Measurements from ENCODE around the gene SNCAIP. TPM values are rescaled to one million over a fixed set of nuclear protein-coding genes. Genes with fewer than 3 reads are reported as not detected.

Gene SNCAIP
- total and polyA plus RNA-seq, 2 experiments from 2014 or later: 6.1 to 11.9 TPM

DNA sequence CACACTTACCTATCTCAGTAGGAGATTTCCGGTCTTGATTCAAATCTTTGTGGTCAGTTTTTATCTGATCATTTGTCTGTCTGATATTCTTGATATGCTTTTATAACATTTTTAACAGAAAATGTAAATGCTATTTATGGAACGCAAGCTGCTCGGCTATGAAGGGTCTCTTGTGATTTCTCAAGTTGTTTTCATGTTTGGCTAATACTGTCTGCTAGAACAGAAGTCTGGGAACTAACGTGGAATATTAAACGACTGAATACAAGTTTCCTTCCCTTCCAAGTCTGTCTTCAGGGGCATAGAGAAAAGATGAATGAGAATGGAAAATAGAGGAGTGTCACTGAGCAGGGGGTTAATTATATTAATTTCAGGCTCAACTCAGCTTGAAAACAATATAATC lies 27.6 kb downstream of the SNCAIP start:
- no peak for DNase-seq (ENCODE audit: low spot score)

More for the DNA sequence above, 27.6 kb downstream of the SNCAIP start:
- no peaks in the 10 kb centered on the region for H3K4me1 Mint-ChIP-seq
- no peak overlapping the region for H2AFZ ChIP-seq
- H3K79me2 ChIP-seq (replicated peaks; ENCODE audit: insufficient read depth): no peaks in the 10 kb centered on the region
- H3K27me3 ChIP-seq (ENCODE audit: insufficient read depth): no peaks in the 10 kb centered on the region
- TF ChIP-seq ZNF114 (CRISPR knock-in tag; IDR thresholded peaks at IDR 0.05): no peak
- TF ChIP-seq ZNF331 (CRISPR knock-in tag; IDR thresholded peaks at IDR 0.05; ENCODE audit: low read depth): no peak
- TF ChIP-seq POLR2AphosphoS5 (IDR thresholded peaks at IDR 0.05; ENCODE audit: low read depth): no peak
- TF ChIP-seq REST (IDR thresholded peaks at IDR 0.05; ENCODE audit: unreplicated experiment): no peak
- no peak for TF ChIP-seq ZNF462 (CRISPR knock-in tag; IDR thresholded peaks at IDR 0.05)
- TF ChIP-seq STAT1 (IDR thresholded peaks at IDR 0.05; ENCODE audit: unreplicated experiment): no peak
- TF ChIP-seq, protein P1, sequence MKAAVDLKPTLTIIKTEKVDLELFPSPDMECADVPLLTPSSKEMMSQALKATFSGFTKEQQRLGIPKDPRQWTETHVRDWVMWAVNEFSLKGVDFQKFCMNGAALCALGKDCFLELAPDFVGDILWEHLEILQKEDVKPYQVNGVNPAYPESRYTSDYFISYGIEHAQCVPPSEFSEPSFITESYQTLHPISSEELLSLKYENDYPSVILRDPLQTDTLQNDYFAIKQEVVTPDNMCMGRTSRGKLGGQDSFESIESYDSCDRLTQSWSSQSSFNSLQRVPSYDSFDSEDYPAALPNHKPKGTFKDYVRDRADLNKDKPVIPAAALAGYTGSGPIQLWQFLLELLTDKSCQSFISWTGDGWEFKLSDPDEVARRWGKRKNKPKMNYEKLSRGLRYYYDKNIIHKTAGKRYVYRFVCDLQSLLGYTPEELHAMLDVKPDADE (IDR thresholded peaks at IDR 0.05): no peak
- TF ChIP-seq, protein P2, sequence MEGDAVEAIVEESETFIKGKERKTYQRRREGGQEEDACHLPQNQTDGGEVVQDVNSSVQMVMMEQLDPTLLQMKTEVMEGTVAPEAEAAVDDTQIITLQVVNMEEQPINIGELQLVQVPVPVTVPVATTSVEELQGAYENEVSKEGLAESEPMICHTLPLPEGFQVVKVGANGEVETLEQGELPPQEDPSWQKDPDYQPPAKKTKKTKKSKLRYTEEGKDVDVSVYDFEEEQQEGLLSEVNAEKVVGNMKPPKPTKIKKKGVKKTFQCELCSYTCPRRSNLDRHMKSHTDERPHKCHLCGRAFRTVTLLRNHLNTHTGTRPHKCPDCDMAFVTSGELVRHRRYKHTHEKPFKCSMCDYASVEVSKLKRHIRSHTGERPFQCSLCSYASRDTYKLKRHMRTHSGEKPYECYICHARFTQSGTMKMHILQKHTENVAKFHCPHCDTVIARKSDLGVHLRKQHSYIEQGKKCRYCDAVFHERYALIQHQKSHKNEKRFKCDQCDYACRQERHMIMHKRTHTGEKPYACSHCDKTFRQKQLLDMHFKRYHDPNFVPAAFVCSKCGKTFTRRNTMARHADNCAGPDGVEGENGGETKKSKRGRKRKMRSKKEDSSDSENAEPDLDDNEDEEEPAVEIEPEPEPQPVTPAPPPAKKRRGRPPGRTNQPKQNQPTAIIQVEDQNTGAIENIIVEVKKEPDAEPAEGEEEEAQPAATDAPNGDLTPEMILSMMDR (conservative IDR thresholded peaks at IDR 0.05; ENCODE audit: low read depth in 2 of 2): no peak
- no peak for TF ChIP-seq EZH2phosphoT487 (IDR thresholded peaks at IDR 0.05; ENCODE audit: unreplicated experiment)
- TF ChIP-seq EZH2 (IDR thresholded peaks at IDR 0.05; ENCODE audit: low read depth, unreplicated experiment): no peak
- TF ChIP-seq JUNB (IDR thresholded peaks at IDR 0.05; ENCODE audit: unreplicated experiment): no peak
- TF ChIP-seq CREB1 (CRISPR knock-in tag; IDR thresholded peaks at IDR 0.05; ENCODE audit: low read depth): no peak
- no peak for TF ChIP-seq NANOG (IDR thresholded peaks at IDR 0.05; ENCODE audit: borderline replicate concordance)
- no peaks in the 10 kb centered on the region for H3K36me3 Mint-ChIP-seq (ENCODE audit: low read depth)
- H3K36me3 ChIP-seq (ENCODE audit: insufficient read depth): no peaks in the 10 kb centered on the region
- H3K27ac Mint-ChIP-seq: no peak overlapping the region
- H3K27me3 Mint-ChIP-seq (ENCODE audit: insufficient read depth, low read depth, poor library complexity): peaks cover 3% of the 10 kb centered on the region
- H3K27ac ChIP-seq (ENCODE audit: low read depth): no peak overlapping the region
- H3K9me3 Mint-ChIP-seq: no peaks in the 10 kb centered on the region
- H3K4me2 ChIP-seq: no peak overlapping the region
- ATAC-seq: no peak
- H3K4me3 ChIP-seq: no peak overlapping the region
- H3K4me1 ChIP-seq (ENCODE audit: insufficient read depth): no peaks in the 10 kb centered on the region
- H3F3A ChIP-seq (replicated peaks; ENCODE audit: low read depth): no peaks in the 10 kb centered on the region
- no peaks in the 10 kb centered on the region for H3K9me2 ChIP-seq (ENCODE audit: insufficient read depth)
- no peaks in the 10 kb centered on the region for H4K20me1 ChIP-seq (replicated peaks; ENCODE audit: insufficient read depth)
- no peak overlapping the region for H3K4me3 Mint-ChIP-seq

All from GM23338 (cell line).